Skeletal muscle tissue (tissue), 4 donors: ENCODE measurements around the gene CCNJL. TPM values are rescaled to one million over a fixed set of nuclear protein-coding genes. Genes with fewer than 3 reads are reported as not detected.
A peak's percentile ranks its signal among the peaks of the same experiment; 100 is the strongest.

ENCODE experiments used
- H3K27ac ChIP-seq: one replicate; pipeline ENCODE4 v1.7.0; 2013; ENCODE audit warnings: mild to moderate bottlenecking, low read depth, low read length, inconsistent platforms
- H3K27me3 ChIP-seq, 3 donors: one replicate each; pipeline ENCODE4 v1.7.0; 2013; ENCODE audit warnings: low read length in 3 of 3; ENCODE audit not compliant: control insufficient read depth in 3 of 3, insufficient read depth in 3 of 3
- H3K36me3 ChIP-seq, 3 donors: one replicate each; pipeline ENCODE4 v1.7.0; 2013; ENCODE audit warnings: low read length in 3 of 3; ENCODE audit not compliant: control insufficient read depth in 3 of 3, insufficient read depth in 3 of 3
- H3K4me1 ChIP-seq, 3 donors: one replicate each; pipeline ENCODE4 v1.7.0; 2013; ENCODE audit warnings: low read length in 3 of 3, mild to moderate bottlenecking in 3 of 3; ENCODE audit not compliant: control insufficient read depth in 3 of 3, insufficient read depth in 3 of 3
- H3K4me3 ChIP-seq, 3 donors: one replicate each; pipeline ENCODE4 v1.7.0; 2013; ENCODE audit warnings: low read length in 3 of 3
- H3K9ac ChIP-seq, 3 donors: one replicate each; pipeline ENCODE4 v1.7.0; 2013; ENCODE audit warnings: low read length in 3 of 3, mild to moderate bottlenecking in 3 of 3, moderate library complexity in 2 of 3, low read depth in 1 of 3
- H3K9me3 ChIP-seq, 3 donors: one replicate each; pipeline ENCODE4 v1.7.0; 2013; ENCODE audit warnings: low read length in 3 of 3; ENCODE audit not compliant: control insufficient read depth in 3 of 3
- total RNA-seq: library from RNA; depleted of rRNA; stranded (reverse); fragments of >200 nt; gene quantifications from one replicate; pipeline ENCODE4 v1.2.3, GENCODE V29; 2014
- donor health status: Osteomylitis.

CCNJL gene
- total RNA-seq, 1 donor from 2014 or later = 3.1 TPM

DNA sequence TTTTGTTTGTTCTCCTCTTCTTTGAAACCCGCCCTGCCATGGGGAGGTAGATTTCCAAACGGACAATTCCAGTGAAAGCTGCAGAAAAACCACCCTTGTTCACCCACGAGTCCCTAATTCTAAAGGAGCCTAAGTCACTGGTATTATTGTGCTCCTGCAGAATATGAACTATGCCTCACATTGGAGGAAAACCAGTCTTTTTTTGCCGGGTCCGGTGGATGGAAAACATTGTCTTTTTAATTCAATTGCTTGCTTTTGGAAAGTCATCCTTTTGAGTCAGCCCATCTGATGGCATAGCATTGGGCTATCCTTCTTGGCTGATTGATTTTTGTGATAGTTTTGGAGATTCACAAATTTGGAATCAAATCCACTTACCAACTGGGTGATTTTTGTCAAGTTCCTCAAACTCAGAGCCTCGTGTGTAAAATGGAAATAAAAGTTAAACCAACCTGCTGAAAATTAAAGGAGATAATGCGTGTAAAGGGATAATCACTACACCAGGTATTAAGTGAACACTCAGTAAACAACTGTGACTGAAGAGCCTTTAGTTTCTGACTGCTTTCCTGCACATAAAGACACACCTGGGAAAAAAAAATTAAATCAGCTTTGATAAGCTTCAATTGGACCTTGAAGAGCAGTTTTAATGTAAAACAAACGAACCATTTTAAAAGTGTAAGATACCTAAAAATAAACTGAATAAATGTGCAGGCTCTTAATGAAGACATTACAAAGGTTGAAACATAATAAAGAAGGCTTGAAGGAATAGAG lies 780 bp upstream of the CCNJL start:
- H3K27me3 ChIP-seq = peaks cover 5 to 36% (median 22%) of the 10 kb centered on the region in 3 donors
- H3K9me3 ChIP-seq = no peaks in the 10 kb centered on the region
- H3K27ac ChIP-seq = no peak overlapping the region
- H3K4me3 ChIP-seq = peak overlapping the region; percentile 62 to 65 (median 65)
- no peaks in the 10 kb centered on the region for H3K36me3 ChIP-seq
- peaks cover 3 to 10% (median 5%) of the 10 kb centered on the region in 3 donors for H3K4me1 ChIP-seq
- no peak overlapping the region for H3K9ac ChIP-seq

DNA sequence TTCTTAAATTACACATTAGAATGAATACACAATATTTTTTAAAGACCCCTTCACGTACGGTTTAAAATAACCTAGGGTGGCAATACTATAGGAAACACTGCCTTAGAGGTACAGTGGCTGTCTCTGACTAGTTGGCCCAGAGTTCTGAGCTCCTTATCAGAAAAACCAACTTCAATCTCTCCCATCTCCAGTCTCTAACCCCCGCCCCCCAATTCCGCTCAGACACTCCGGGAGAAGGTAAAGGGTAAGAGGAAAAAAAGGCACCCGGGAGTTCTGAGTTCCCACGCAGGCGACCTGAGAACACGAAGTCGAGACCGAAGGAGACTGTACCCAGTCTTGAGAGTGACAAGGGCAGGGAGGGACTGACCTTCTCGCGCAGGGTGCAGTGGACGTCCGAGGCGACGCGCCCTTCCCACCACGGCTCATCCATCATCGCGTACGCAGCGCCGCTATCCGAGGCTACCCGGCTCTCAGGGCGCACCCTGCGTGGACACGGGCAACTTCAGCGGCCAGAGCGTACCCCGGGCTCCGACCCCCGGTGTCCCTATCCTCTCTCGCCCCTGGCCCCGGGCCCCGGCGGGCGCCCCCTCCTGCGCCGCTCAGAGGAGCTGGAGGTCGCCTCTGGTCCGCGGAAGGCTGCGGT lies 752 bp downstream of the CCNJL start:
- Histone ChIP-seq H3K27ac (no peak overlapping the region), H3K4me3 (peak overlapping the region; percentile 45 to 65 (median 62)), H3K9ac (peak overlapping the region in 1 of 3 donors; percentile 15), H3K9me3 (no peaks in the 10 kb centered on the region), H3K36me3 (no peaks in the 10 kb centered on the region), H3K4me1 (peaks cover 3 to 10% (median 5%) of the 10 kb centered on the region in 3 donors), H3K27me3 (peaks cover 5 to 40% (median 22%) of the 10 kb centered on the region in 3 donors)

DNA sequence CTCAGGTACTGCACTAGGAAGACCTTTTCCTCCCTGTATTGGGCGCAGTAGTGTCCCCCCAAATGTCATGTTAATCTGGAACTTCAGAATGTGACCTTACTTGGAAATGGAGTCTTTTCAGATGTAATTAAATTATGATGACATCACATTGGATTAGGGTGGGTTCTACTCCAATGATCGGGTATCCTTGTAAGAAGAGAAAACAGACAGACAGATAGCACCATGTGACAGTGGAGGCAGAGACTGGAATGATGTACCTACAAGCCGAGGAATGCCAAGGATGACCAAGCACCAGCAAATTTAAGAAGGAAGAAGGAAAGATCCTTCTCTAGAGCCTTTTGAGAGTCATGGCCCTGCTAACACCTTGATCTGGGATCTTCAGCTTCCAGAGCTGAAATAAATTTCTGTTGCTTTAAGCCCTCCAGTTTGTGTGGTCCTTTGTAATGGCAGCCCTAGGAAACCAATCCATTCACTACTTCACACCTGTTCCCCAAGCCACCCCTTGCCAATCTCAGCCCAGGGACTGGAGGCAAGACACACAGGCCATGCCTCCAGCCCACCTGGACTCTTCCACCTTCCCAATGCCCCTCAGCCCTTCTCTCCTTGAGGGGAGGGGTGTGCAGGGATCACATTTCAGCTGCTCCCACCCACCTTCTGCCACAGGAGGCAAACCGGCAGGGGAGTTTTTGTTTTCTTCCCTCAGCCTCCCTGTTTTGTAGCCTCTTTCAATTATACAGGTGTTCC lies 1.6 kb downstream of the CCNJL start:
- no peaks in the 10 kb centered on the region for H3K9me3 ChIP-seq
- H3K4me3 ChIP-seq = no peak overlapping the region
- peaks cover 3 to 10% (median 5%) of the 10 kb centered on the region in 3 donors for H3K4me1 ChIP-seq
- H3K36me3 ChIP-seq = no peaks in the 10 kb centered on the region
- peaks cover 5 to 40% (median 22%) of the 10 kb centered on the region in 3 donors for H3K27me3 ChIP-seq
- H3K27ac ChIP-seq = no peak overlapping the region
- H3K9ac ChIP-seq = no peak overlapping the region

DNA sequence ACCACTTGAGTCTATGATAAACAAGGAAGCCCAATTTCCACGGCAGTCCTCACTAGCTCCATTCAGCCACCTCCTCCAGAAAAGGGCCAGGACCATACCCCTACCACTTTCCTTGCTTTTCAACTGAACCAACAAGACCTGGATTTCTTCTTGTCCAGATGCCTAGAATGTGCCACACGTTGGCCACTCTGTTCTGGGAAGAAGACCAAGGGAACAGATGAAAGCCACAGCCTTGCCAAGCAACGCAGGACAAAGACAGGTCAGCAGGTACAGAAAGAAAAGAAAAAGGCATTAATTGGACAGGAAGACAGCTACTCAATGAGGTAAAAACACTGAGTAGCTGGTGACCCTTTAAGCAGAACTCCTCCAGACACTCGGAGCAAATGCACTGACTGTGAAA lies 2.2 kb downstream of the CCNJL start:
- Histone ChIP-seq H3K4me3 (no peak overlapping the region), H3K9me3 (no peaks in the 10 kb centered on the region), H3K4me1 (peaks cover 3 to 10% (median 5%) of the 10 kb centered on the region in 3 donors), H3K27ac (no peak overlapping the region), H3K9ac (no peak overlapping the region), H3K27me3 (peaks cover 5 to 40% (median 22%) of the 10 kb centered on the region in 3 donors), H3K36me3 (no peaks in the 10 kb centered on the region)

DNA sequence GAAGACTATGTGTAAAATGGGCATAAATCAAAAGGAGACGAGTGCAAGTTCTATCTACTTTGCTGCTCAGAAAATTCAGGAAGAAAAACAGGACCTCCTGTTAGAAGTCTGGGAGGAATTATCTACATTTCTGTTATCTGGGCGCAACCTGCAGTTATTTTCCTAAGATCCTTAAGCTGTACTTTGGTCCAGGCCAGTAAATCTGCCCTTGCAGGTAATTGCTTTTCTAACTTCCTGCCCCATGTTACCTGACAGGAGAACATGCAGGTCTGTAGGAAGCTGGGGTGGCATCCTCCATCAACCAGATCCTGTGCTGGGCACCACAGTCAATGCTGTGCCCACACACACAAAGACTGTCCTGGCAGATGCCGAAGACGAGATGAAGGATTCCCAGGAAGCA lies 5.7 kb downstream of the CCNJL start:
- H3K4me1 ChIP-seq = peaks cover 0 to 3% (median 2%) of the 10 kb centered on the region in 3 donors
- H3K27me3 ChIP-seq = peaks cover 0 to 24% (median 8%) of the 10 kb centered on the region in 3 donors
- H3K9ac ChIP-seq = no peak overlapping the region
- H3K36me3 ChIP-seq = no peaks in the 10 kb centered on the region
- no peak overlapping the region for H3K27ac ChIP-seq
- no peaks in the 10 kb centered on the region for H3K9me3 ChIP-seq
- no peak overlapping the region for H3K4me3 ChIP-seq

DNA sequence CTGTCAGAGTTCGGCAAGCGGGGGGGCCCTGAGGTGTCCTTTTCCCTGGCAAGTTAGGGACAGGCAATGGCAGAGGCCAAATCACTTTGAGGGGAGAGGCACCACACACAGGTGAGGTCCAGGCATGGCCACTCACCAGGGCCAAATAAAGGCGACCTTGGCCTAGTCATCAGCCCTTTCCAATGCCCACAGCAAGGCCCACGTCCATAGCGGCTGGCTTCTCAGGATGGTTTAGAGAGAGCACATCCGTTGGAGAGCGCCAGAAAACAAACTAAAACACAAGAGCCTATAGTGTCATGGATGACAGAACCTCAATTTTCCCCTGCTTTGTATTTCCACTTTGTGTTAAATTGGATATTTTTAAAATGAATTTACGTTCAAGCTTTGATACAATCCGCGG lies 7.0 kb downstream of the CCNJL start:
- H3K4me1 ChIP-seq = no peaks in the 10 kb centered on the region
- H3K27me3 ChIP-seq = peaks cover 0 to 12% (median 0%) of the 10 kb centered on the region in 3 donors
- no peak overlapping the region for H3K9ac ChIP-seq
- H3K36me3 ChIP-seq = no peaks in the 10 kb centered on the region
- no peak overlapping the region for H3K4me3 ChIP-seq
- no peaks in the 10 kb centered on the region for H3K9me3 ChIP-seq
- H3K27ac ChIP-seq = no peak overlapping the region

DNA sequence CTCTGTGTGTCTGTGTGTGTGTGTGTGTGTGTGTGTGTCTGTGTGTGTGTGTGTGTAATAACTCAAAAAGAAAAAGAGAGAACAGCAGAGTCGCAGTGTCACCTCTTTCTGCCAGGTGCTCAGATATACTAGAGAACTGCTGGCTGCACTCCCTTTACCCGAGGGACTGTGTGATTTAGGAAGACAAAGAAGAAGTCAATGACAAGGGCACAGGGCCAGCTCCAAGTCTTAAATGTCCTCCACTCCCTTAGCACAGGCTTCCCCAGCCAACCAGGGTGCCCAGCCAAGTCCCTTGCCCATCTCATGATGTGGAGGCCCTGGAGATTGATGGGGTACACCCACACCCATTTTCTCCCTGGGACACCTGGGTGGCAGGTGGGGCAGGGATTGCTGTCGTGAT lies 8.7 kb downstream of the CCNJL start:
- Histone ChIP-seq H3K9me3 (no peaks in the 10 kb centered on the region), H3K4me3 (no peak overlapping the region)

DNA sequence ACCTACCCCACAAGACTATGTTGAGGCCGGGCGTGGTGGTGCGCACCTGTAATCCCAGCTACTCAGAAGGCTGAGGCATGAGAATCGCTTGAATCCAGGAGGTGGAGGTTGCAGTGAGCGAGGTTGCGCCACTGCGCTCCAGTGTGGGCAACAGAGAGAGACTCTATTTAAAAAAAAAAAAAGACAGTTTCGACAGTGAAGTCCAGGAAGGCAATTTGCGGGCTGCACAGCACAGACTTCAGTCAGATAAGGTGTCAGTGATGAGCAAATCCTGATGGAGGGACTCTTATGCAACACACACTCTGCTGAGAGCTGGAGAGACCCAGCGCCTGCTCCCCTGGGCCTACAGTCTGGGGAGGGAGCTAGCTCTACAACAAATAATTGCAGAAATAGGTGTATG lies 14.2 kb downstream of the CCNJL start:
- no peak overlapping the region for H3K27ac ChIP-seq
- H3K4me1 ChIP-seq = no peaks in the 10 kb centered on the region
- no peaks in the 10 kb centered on the region for H3K27me3 ChIP-seq
- H3K9ac ChIP-seq = no peak overlapping the region
- H3K36me3 ChIP-seq = no peaks in the 10 kb centered on the region
- no peaks in the 10 kb centered on the region for H3K9me3 ChIP-seq
- no peak overlapping the region for H3K4me3 ChIP-seq

More for the DNA sequence above, 8.7 kb downstream of the CCNJL start:
- Histone ChIP-seq H3K27ac (no peak overlapping the region), H3K4me1 (no peaks in the 10 kb centered on the region), H3K9ac (no peak overlapping the region), H3K27me3 (peaks cover 0 to 4% (median 0%) of the 10 kb centered on the region in 3 donors), H3K36me3 (no peaks in the 10 kb centered on the region)

DNA sequence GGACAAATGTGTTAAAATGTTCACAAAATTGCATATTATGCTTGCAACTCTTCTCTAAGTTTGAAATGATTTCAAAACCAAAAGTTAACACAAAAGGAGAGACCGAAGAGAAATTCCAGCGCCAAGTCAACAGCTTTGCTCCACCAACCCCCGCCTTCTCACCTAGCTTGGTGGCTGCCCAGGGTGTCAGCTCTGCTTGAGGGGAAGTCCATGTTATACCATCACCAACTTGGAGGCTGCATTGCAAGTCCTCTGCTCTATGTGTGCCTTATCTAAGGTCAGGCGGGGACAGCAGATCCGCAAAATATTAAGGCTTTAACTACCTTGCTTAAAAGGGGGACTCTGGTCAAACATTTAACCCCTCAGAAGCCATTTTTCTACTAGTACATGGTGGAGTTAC lies 14.6 kb downstream of the CCNJL start:
- no peak overlapping the region for H3K4me3 ChIP-seq
- no peaks in the 10 kb centered on the region for H3K4me1 ChIP-seq
- H3K27me3 ChIP-seq = no peaks in the 10 kb centered on the region
- no peak overlapping the region for H3K27ac ChIP-seq
- no peaks in the 10 kb centered on the region for H3K36me3 ChIP-seq
- no peak overlapping the region for H3K9ac ChIP-seq
- no peaks in the 10 kb centered on the region for H3K9me3 ChIP-seq

DNA sequence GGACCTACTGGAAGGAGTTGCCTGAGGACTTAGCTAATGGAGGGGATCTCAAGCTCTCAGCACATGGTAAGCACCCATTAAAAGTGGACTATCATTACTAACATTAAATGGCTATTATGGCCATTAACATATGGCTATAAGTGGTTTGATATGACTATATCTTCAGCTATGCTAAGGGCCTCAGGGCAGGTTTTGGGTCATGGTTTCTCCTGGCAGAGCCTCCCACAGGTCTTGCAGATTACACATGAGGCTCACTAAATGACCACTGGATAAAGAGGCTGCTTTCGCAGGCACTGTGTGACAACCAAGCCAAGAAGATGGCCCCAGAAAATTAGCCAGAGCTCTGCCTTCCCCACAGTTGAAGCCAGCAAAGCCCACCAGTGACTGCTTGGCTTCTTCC lies 15.4 kb downstream of the CCNJL start:
- H3K9me3 ChIP-seq = no peaks in the 10 kb centered on the region
- H3K9ac ChIP-seq = no peak overlapping the region
- no peaks in the 10 kb centered on the region for H3K36me3 ChIP-seq
- no peak overlapping the region for H3K27ac ChIP-seq
- H3K27me3 ChIP-seq = no peaks in the 10 kb centered on the region
- no peaks in the 10 kb centered on the region for H3K4me1 ChIP-seq
- H3K4me3 ChIP-seq = no peak overlapping the region
